NCI-H526 (cell line): ENCODE measurements around the gene MAP1B.

Source experiments
- DNase-seq, 2 experiments: peaks; one replicate each; lab custom pipeline; 2025; lab: John Stamatoyannopoulos, UW

The MAP1B gene

DNA sequence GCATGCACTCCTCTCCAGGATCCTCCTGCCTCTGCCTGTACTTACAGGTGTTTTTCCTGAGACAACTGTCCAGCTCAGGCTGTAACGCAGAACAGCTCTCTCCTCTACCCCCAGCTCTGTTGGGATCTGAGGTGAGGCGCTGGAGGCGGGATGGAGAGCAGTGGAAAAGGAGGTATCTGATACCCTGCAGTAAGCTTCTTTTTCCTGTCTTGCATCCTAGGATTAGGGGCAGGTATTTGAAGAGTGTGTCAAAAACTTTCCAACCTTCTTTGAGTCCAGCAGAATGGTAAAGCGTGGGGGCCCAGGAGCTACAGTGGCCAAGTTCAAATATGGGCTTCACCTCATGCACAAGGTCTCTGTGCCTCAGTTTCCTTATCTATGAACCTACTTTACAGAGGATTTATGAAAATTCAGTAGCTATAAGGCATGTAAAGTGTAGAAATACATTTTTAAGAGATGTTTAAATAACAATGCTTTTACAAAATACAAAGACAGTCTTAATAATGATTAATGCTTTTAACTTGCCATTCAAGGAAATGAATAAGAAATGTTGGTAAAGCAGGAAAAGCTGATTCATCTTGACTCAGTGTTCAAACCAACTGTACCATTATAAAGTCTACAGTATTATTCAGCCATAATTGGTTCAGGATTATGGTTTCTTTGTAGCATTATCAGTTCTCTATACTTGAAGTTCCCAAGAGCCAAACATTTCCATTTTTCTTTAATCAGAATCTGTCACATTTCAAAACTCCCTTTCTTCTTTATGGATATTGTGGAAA, 26.1 kb downstream of the MAP1B start:
- no peak for DNase-seq

DNA sequence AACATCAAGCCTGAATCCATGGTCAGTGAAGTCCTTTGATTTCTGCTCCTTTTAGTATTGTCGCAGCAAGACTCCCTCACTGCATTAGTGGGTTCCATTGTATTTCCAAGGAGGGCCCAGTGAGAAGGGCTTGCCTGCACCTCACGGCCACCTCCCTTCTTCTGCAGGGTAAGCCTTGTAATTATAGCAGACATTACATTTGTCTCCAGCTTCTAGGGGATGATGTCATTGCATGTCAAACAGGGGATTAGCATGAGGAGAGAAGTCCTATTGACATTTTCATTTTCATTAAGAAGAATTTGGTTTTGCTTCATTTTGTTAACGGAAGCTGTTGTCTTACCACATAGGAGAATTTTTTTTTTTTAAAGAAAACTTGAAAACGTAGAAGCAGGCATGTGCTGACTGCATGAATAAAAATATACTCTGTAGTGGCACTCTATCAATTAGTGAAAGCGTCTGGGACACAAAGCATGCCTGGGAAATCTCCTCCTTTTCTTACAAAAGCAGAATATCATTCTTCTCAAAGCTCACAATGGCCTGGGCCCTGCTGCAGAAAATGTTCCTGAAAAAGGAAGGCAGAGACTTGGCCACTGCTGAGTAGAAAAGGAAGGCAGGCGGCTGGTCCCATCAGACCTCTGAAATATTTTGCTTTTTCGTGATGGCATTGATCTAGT, 27.1 kb downstream of the MAP1B start:
- DNase-seq, result no peak

DNA sequence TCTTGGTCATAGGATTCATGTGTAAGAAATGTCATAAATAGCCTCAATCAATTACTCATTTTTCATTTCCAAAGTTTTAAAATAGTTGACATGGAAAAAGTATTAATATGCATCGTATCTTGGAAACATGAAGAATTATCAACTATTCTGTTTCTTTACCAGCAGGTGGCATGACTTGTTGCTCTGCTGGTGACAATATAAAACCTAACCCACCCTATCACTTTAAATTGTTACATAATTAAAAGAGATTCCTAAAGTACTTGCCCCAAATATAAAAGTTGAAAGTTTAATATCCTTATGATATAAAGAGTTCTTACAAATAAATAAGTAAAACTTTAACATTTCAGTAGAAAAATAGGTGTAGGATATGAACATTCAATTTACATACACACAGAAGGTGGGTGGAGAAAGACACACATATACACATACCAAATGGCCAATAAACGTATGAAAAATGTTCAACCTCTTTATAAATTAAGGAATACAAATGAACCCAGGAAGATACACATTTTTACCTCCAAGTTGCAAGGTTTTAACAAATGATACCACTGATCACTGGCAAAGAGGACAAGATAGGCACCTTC, 30.6 kb downstream of the MAP1B start:
- DNase-seq, result peak in 1 of 2 experiments; percentile 4

- no peak for DNase-seq
These were observed 31.8 kb downstream of the MAP1B start for GRCh38 chr5:72138943-72139521.

DNA sequence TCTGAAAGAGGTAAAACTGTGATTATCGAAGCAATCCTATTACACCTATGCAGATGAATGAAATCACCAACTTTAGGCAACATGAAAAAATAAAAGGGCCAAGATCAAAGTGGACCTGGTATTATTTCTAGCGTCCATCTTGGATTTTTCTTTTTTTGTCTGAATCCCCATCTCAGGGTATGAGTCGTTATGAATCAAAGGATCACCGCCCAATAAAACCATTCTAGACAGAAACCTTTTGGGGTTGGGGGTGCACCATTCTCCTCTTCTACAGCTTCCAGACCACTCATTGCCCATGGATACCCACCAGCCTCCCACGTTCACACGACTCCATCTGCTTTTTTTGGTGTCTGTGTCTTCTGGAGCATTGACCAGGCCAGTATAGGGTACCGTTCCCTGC, 33.4 kb downstream of the MAP1B start:
- no peak for DNase-seq

- no peak for DNase-seq
These were observed 34.4 kb downstream of the MAP1B start for GRCh38 chr5:72141440-72142355.

DNA sequence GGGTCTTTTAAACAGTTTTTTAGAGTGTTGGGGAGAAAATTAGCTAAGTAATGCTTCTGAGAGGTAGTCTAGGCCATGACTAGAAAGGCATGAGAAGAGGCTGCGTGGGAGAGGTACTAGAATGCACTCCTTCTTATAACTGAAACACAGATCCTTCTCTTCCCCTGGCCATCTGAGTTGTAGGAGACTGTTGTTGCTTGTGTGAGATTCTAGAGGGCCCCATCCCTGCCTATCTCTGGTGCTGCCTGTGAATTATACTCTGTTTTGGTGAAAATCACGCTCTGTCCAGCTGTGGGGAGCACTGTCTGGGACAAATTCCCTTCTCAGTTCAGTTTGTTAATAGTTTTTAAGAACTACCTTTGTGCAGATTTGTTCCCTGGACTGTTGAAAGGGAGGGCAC, 37.5 kb downstream of the MAP1B start:
- DNase-seq, result no peak

DNA sequence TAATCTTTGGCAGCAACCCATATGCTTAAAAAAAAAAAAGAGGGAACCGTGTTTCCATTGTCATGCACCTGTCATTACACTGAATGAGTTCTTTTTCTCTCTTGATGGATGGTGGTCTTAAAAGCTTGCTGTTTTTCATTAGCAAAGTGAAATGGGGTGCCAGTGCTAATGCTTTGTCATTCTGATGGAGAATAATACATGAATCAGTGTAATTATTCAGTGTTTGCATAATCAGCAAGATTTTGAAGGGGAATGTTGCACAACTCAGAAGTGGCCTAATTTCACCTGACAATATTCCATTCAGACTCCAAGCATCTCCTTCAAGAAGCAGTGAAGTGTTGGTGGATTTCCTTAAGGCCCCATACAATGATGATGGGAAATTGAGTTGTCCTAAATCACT, 38.1 kb downstream of the MAP1B start:
- DNase-seq, result no peak

DNA sequence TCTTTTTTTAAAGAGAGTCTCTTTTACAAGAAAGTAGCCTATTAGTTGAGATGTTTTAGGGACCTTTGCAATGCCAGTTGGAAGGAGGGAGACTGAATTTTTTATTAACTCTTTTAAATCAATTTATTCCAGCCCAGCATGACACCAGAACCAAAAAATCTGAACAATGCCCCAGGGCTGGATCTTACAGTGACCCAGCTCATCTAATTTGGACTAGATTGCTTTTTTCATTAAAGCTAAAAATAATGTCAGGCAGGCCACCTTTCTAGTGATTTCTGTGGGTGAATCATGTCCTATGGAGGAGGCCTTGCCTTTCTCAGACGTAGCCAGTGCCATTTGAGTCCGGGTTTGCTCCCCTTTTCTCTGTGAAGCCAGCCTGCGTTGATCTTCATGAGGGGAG, 38.8 kb downstream of the MAP1B start:
- no peak for DNase-seq

DNA sequence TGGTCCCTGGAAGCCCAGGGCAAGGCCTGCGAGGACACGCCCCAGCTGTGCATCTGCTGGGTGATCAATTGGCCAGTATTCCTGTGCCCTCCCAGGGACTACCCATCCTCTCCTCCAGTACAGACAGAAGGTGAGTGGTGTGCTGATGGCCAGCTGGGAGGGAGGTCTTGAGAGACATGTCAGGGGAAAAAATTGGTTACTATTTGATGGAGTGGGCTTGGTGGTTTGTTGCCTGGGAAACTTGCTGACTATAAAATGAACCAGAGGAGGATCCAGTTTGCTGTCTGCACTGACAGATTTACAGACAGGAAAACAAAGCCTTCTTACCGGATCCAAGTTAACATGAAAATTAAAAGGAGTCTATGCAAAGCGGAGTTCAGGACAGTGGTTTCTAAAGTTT, 40.3 kb downstream of the MAP1B start:
- DNase-seq, result peak in 1 of 2 experiments; percentile 32

- DNase-seq, result no peak
These were observed 42.5 kb downstream of the MAP1B start for GRCh38 chr5:72149742-72150141.

- no peak for DNase-seq
These were observed 43.9 kb downstream of the MAP1B start for GRCh38 chr5:72151169-72151568.

- no peak for DNase-seq
These were observed 44.4 kb downstream of the MAP1B start for GRCh38 chr5:72151646-72152045.

GRCh38 chr5:72152545-72152944, 45.3 kb downstream of the MAP1B start:
- no peak for DNase-seq

GRCh38 chr5:72153551-72153950, 46.3 kb downstream of the MAP1B start:
- DNase-seq, result no peak

GRCh38 chr5:72154076-72154756, 46.9 kb downstream of the MAP1B start:
- peak in 1 of 2 experiments; percentile 46 for DNase-seq

DNA sequence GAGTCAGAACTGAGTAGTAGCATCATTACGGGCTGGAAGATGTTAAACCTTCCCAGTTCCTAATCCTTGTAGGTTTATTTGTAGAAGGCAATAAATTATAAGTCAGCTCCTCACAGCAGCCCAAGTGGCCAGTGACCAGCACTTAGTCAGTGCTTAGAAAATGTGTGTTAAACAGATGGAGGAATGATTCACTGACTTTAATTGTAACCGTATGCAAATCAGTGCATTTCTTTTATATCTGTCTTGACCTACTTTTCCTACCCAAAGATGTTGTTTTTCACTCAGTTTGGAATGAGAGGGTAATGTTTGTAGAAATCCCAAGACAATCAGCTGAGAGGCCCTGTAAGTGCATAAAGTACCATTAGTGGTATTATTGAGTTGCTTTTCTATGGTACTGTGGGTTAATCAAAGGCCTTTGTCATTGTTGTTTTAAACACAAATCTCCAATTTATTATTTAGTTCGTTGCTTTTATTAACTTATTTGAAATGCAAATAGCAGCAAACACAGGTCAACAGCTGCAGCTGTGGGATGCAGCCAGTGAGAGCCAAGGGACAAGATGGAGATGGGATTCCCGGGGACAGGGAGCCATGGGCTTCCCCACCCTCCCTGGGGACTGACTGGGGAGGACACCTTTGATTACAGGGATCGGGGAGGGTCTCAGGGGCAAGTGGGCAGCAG, 49.8 kb downstream of the MAP1B start:
- DNase-seq, result peak; percentile 50 to 79

- peak; percentile 37 to 72 for DNase-seq
These were observed 50.3 kb downstream of the MAP1B start for GRCh38 chr5:72157625-72157962.

DNA sequence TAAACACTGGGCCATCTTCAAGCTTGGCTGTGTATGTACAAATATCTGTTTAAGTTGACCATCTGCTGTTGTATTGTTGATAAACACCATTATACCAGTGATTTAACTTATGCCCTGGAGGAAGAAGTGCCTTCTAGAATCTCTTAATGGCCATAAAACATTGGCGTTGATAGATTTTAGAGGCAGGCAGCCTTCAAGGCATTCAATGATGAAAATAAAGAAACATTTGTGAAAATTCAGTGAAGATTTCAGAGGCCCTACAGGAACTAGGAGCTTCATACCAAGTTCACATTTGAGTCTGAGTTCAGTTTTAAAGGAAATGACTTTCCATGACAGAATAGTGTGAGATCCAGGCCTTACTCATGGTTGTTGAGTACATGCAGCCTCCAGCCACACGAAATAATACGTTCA, 52.2 kb downstream of the MAP1B start:
- no peak for DNase-seq

- no peak for DNase-seq
These were observed 53.1 kb downstream of the MAP1B start for GRCh38 chr5:72160329-72160728.

GRCh38 chr5:72160959-72161358, 53.7 kb downstream of the MAP1B start:
- no peak for DNase-seq
